Adrenal gland (tissue), 12 donors: ENCODE data around the gene DAGLB. TPM values are rescaled to one million over a fixed set of nuclear protein-coding genes. Genes with fewer than 3 reads are reported as not detected.
A peak's percentile ranks its signal among the peaks of the same experiment; 100 is the strongest.

Experiments
- DNase-seq, 7 donors: peaks; one replicate each; pipeline ENCODE4 v3.0.0-alpha.2; 2019 to 2020
- H3K27ac ChIP-seq, 5 donors: fragments of 200-600 bp; sonication (generic) in 4 of 5; 1 replicate in 3 of 5; 2 replicates in 2 of 5; pipeline versions ENCODE4 v1.5.1 to v1.8.0; 2016 to 2020; ENCODE audit warnings: mild to moderate bottlenecking in 1 of 5
- H3K27me3 ChIP-seq: fragments of 200-600 bp; 2 replicates; pipeline ENCODE4 v1.8.0; 2021
- H3K36me3 ChIP-seq, 2 donors: fragments of 200-600 bp; replicated peaks in 1 of 2; 1 replicate in 1 of 2; 2 replicates in 1 of 2; pipeline versions ENCODE4 v1.5.1 to v1.8.0; 2018 to 2022
- H3K4me1 ChIP-seq, 2 donors: fragments of 200-600 bp; replicated peaks in 1 of 2; 1 replicate in 1 of 2; 2 replicates in 1 of 2; pipeline versions ENCODE4 v1.5.1 to v1.8.0; 2018 to 2021
- H3K4me3 ChIP-seq, 4 donors: fragments of 200-600 bp; sonication (generic) in 3 of 4; one replicate each; pipeline ENCODE4 v1.5.1; 2016 to 2018
- H3K9me3 ChIP-seq, 3 donors: fragments of 200-600 bp; sonication (generic) in 1 of 3; replicated peaks in 1 of 3; 1 replicate in 2 of 3; 2 replicates in 1 of 3; pipeline versions ENCODE4 v1.5.1 to v1.8.0; 2016 to 2021
- CTCF ChIP-seq, 6 experiments: fragments of 450-650 bp in 4 of 6; fragments of 200-600 bp in 2 of 6; sonication (generic) in 1 of 6; IDR thresholded peaks; 1 replicate in 5 of 6; 2 replicates in 1 of 6; pipeline versions ENCODE4 v1.5.1 to v1.8.0; 2016 to 2021; ENCODE audit warnings: antibody characterized with exemption in 6 of 6, mild to moderate bottlenecking in 2 of 6, moderate library complexity in 1 of 6
- POLR2A ChIP-seq, 2 donors: fragments of 450-650 bp; IDR thresholded peaks; one replicate each; pipeline ENCODE4 v1.6.1; 2017; ENCODE audit warnings: antibody characterized with exemption in 2 of 2, mild to moderate bottlenecking in 2 of 2, moderate library complexity in 1 of 2
- WGBS, 4 donors: extraction: QIAGEN DNeasy Blood & Tissue Kit in 2 of 4; methylation state at CpG; one replicate each; pipeline versions ENCODE4 v1.1.5 to v1.1.7; 2013 to 2017; 5-methylcytosine and 5-hydroxymethylcytosine counted together
- intact Hi-C, 2 donors: fragments of 100-400 bp; cut with DNase I; formaldehyde crosslinking; loops; one replicate each; pipeline versions ENCODE4 v1.14.1 to v1.15.0; 2022 to 2023
- polyA plus RNA-seq, 3 donors: library from polyadenylated mRNA; stranded (reverse); fragments of 200-250 nt in 2 of 3; fragments of 350-450 nt in 1 of 3; fragmentation: Illumina TruSeq in 1 of 3; extraction: RNeasy Lipid Tissue Mini Kit (QIAGEN cat#74804) in 1 of 3; gene quantifications; one replicate each; pipeline ENCODE4 v1.2.3, GENCODE V29; 2013 to 2014
- total RNA-seq, 9 donors: library from RNA; depleted of rRNA in 4 of 9; stranded (reverse); fragments of >200 nt in 4 of 9; fragments of 120-200 nt in 1 of 9; fragmentation: NEBNext Ultra II Directional in 1 of 9; extraction: Animal tissue kit (Norgen Biotek cat#: 25700) in 1 of 9; gene quantifications; one replicate each; pipeline versions ENCODE4 v1.1.0 to v1.2.4, GENCODE V29; 2013 to 2023
- donor health status: healthy with polysubstance abuse.
- donor health status: Bipolar disorder and iron deficiency.
- donor health status: DM: yes; HTN: yes; CAD: no.
- donor health status: DM: no; HTN: no; CAD: no.
- donor health status: DM: no; HTN: no; CAD: no.
- donor health status: DM: yes; HTN: yes; CAD: no.

The DAGLB gene
- total and polyA plus RNA-seq, 12 donors = 19.8 to 56.7 (median 36.7) TPM

GRCh38 chr7:6440381-6440780 lies 7.4 kb downstream of the DAGLB start:
- 81 to 96% (median 91%) methylated on average over 5 of the region's 5 CpGs for WGBS, 4 donors
- H3K27me3 ChIP-seq = no peaks in the 10 kb centered on the region
- H3K9me3 ChIP-seq = no peaks in the 10 kb centered on the region
- H3K4me3 ChIP-seq = no peak overlapping the region
- no peak overlapping the region for H3K27ac ChIP-seq
- TF ChIP-seq POLR2A (IDR thresholded peaks at IDR 0.05) (no peak), CTCF (IDR thresholded peaks at IDR 0.05) (no peak)
- intact Hi-C loops = no loop called here
- DNase-seq = no peak
- peaks cover 16 to 33% of the 10 kb centered on the region in 2 donors for H3K4me1 ChIP-seq
- H3K36me3 ChIP-seq = peaks cover 0 to 25% of the 10 kb centered on the region in 2 donors

- Histone ChIP-seq H3K4me3 (no peak overlapping the region), H3K27me3 (no peaks in the 10 kb centered on the region), H3K4me1 (peaks cover 10 to 26% of the 10 kb centered on the region in 2 donors), H3K36me3 (peaks cover 0 to 24% of the 10 kb centered on the region in 2 donors), H3K27ac (peak overlapping the region in 1 of 5 donors; percentile 21), H3K9me3 (no peaks in the 10 kb centered on the region)
- WGBS, 4 donors = 75 to 85% (median 84%) methylated on average over 2 of the region's 2 CpGs
- no peak for DNase-seq
- intact Hi-C loops = loop anchor here (10.0 kb wide), 2 partner anchors 274 to 584 kb away; no protein-coding TSS in a partner anchor
- TF ChIP-seq CTCF (IDR thresholded peaks at IDR 0.05) = no peak
- TF ChIP-seq POLR2A (IDR thresholded peaks at IDR 0.05) = no peak
Measured at GRCh38 chr7:6438427-6438826, 9.3 kb downstream of the DAGLB start.

GRCh38 chr7:6437251-6437650 lies 10.5 kb downstream of the DAGLB start:
- TF ChIP-seq POLR2A (IDR thresholded peaks at IDR 0.05) (no peak), CTCF (IDR thresholded peaks at IDR 0.05) (no peak)
- intact Hi-C loops = loop anchor here (10.0 kb wide), 2 partner anchors 272 to 582 kb away; no protein-coding TSS in a partner anchor
- Histone ChIP-seq H3K9me3 (no peaks in the 10 kb centered on the region), H3K36me3 (peaks cover 0 to 20% of the 10 kb centered on the region in 2 donors), H3K4me1 (peaks cover 10 to 26% of the 10 kb centered on the region in 2 donors), H3K4me3 (no peak overlapping the region), H3K27me3 (no peaks in the 10 kb centered on the region), H3K27ac (peak overlapping the region in 1 of 5 donors; percentile 43)
- WGBS, 4 donors = 81 to 91% (median 87%) methylated on average over 6 of the region's 6 CpGs
- no peak for DNase-seq

GRCh38 chr7:6436385-6436685 lies 11.4 kb downstream of the DAGLB start:
- H3K36me3 ChIP-seq = peaks cover 0 to 19% of the 10 kb centered on the region in 2 donors
- no peaks in the 10 kb centered on the region for H3K27me3 ChIP-seq
- peak in 3 of 7 donors; percentile 25 to 68 (median 39) for DNase-seq
- 66 to 81% (median 69%) methylated on average over 10 of the region's 10 CpGs for WGBS, 4 donors
- peak overlapping the region in 3 of 5 donors; percentile 33 to 60 (median 38) for H3K27ac ChIP-seq
- TF ChIP-seq CTCF (IDR thresholded peaks at IDR 0.05) (no peak), POLR2A (IDR thresholded peaks at IDR 0.05) (no peak)
- H3K4me3 ChIP-seq = no peak overlapping the region
- intact Hi-C loops = loop anchor here (10.0 kb wide), 2 partner anchors 272 to 582 kb away; no protein-coding TSS in a partner anchor
- H3K9me3 ChIP-seq = no peaks in the 10 kb centered on the region
- H3K4me1 ChIP-seq = peaks cover 10 to 26% of the 10 kb centered on the region in 2 donors
